HL-60 (cell line): ENCODE data around the gene CETP.

ENCODE experiments used
- DNase-seq, 2 experiments: peaks; one replicate each; pipeline ENCODE4 v3.0.0-alpha.2; 2010 to 2020; ENCODE audit warnings: low read depth in 1 of 2, low spot score in 1 of 2
- H3K27ac ChIP-seq: fragments of 250-450 bp; sonication (Bioruptor Pico); replicated peaks from 2 replicates; pipeline ENCODE4 v1.5.1; 2020; ENCODE audit warnings: mild to moderate bottlenecking, moderate library complexity
- H3K27me3 ChIP-seq: fragments of 250-450 bp; sonication (Bioruptor Pico); 2 replicates; pipeline ENCODE4 v1.5.1; 2021; ENCODE audit warnings: mild to moderate bottlenecking, moderate library complexity; ENCODE audit not compliant: insufficient read depth, poor library complexity, severe bottlenecking
- H3K4me3 ChIP-seq: replicated peaks from 2 replicates; pipeline ENCODE4 v1.5.1; 2011; ENCODE audit warnings: mild to moderate bottlenecking, control low read depth, low read length; ENCODE audit not compliant: insufficient read depth
- CTCF ChIP-seq: IDR thresholded peaks from one replicate; pipeline ENCODE4 v1.5.1; 2011; ENCODE audit warnings: low read length, control low read depth, inconsistent platforms; ENCODE audit not compliant: insufficient read depth
- GABPA ChIP-seq: IDR thresholded peaks from 2 replicates; pipeline ENCODE4 v1.6.1; 2012; ENCODE audit warnings: low read depth
- POLR2AphosphoS5 ChIP-seq: IDR thresholded peaks from 2 replicates; pipeline ENCODE4 v1.6.1; 2012; ENCODE audit warnings: low read depth
- REST ChIP-seq: IDR thresholded peaks from 2 replicates; pipeline ENCODE4 v1.6.1; 2012; ENCODE audit warnings: low read depth; ENCODE audit not compliant: insufficient replicate concordance
- SPI1 ChIP-seq: IDR thresholded peaks from 2 replicates; pipeline ENCODE4 v1.6.1; 2012; ENCODE audit warnings: low read depth, mild to moderate bottlenecking, borderline replicate concordance

Gene CETP

GRCh38 chr16:56936491-56936890 is 25.3 kb upstream of the CETP start:
- Histone ChIP-seq H3K27me3 (no peaks in the 10 kb centered on the region), H3K27ac (no peak overlapping the region)

GRCh38 chr16:56936950-56937349 is 24.8 kb upstream of the CETP start:
- H3K27ac ChIP-seq = no peak overlapping the region
- H3K4me3 ChIP-seq = no peak overlapping the region
- DNase-seq = no peak
- no peaks in the 10 kb centered on the region for H3K27me3 ChIP-seq
- TF ChIP-seq POLR2AphosphoS5 = no peak
- TF ChIP-seq CTCF = no peak

More at GRCh38 chr16:56936491-56936890, 25.3 kb upstream of the CETP start:
- TF ChIP-seq POLR2AphosphoS5 (no peak), REST (no peak), GABPA (no peak), SPI1 (no peak), CTCF (no peak)
- no peak overlapping the region for H3K4me3 ChIP-seq
- DNase-seq = no peak

GRCh38 chr16:56938664-56939513 is 22.9 kb upstream of the CETP start:
- TF ChIP-seq REST (no peak), CTCF (no peak), POLR2AphosphoS5 (no peak; the same call in 1 of the 2 replicates), GABPA (no peak), SPI1 (no peak)
- Histone ChIP-seq H3K27me3 (no peaks in the 10 kb centered on the region), H3K4me3 (no peak overlapping the region), H3K27ac (no peak overlapping the region)
- DNase-seq = no peak

- no peak overlapping the region for H3K4me3 ChIP-seq
- no peak for TF ChIP-seq SPI1
- TF ChIP-seq GABPA = no peak
- TF ChIP-seq CTCF = no peak
- no peak for TF ChIP-seq POLR2AphosphoS5
- TF ChIP-seq REST = no peak
- H3K27me3 ChIP-seq = no peaks in the 10 kb centered on the region
- no peak for DNase-seq
- H3K27ac ChIP-seq = no peak overlapping the region
Measured at GRCh38 chr16:56939801-56940200, 21.9 kb upstream of the CETP start.
